GM10248 (cell line): ENCODE results near the gene BAZ1B.

Experiments used
- CTCF ChIA-PET: fragments of 300-600 bp; sonication (Branson Sonifier 250); formaldehyde crosslinking; extraction: SDS; loops from one replicate; lab custom pipeline; 2021; ENCODE audit warnings: antibody characterized with exemption; lab: Yijun Ruan, JAX
- POLR2A ChIA-PET: fragments of 350-650 bp; sonication (Branson Sonifier 250); formaldehyde crosslinking; extraction: SDS; loops from one replicate; lab custom pipeline; 2020; ENCODE audit warnings: antibody characterized with exemption; lab: Yijun Ruan, JAX
- DNase-seq: peaks from one replicate; pipeline ENCODE4 v3.0.0; 2012; ENCODE audit errors: extremely low spot score
- CTCF ChIP-seq: IDR thresholded peaks from 2 replicates; pipeline ENCODE4 v1.5.1; 2012; ENCODE audit warnings: mild to moderate bottlenecking, low read depth; ENCODE audit errors: extremely low read depth, missing control alignments, control extremely low read depth

Gene BAZ1B

GRCh38 chr7:73565675-73566340 lies 43.7 kb upstream of the BAZ1B start:
- CTCF ChIA-PET, result interaction anchor here (0.7 to 3.0 kb wide), 6 partner anchors 8 to 242 kb away, joined by 3 to 19 read pairs (median 6); partner anchors contain the start of gene TBL2
- POLR2A ChIA-PET, result interaction anchor here (0.5 to 1.4 kb wide), 4 partner anchors 8 to 13 kb away, joined by 3 to 6 read pairs (median 4); partner anchors contain the start of genes BCL7B and TBL2

DNA sequence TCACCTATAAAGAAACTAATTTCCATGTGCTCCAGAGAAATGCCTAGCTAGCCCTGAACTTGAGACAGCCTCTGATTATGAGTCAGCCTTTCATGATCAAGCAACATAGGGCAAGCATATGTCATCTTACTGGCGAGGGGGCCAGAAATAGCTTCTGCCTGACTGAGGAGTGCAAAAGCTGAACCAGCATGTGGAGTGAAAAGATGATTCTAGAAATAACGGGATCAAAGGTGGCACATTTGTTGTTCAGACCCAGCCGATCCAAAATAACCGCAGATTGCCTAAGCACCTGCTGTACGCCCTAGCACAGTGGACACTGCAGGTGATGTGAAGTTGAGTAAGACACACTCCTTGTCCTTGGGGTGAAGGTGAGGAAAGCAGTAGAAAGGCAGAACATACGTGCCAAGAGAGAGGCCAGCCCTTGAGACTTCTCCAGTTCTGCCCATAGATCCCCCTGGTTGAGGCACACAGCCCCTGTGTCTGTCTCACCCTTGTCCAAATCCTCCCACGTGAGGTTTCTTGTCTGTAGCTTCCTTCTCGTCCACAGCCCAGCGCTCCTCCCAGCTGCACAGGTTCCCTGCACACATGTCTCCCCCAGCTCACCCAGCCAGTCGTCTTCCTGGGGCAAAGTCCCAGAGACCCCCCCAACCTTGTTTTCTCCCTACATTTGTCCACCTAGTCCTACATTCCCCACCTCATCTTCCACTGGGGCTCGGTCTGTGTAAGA lies 38.2 kb upstream of the BAZ1B start:
- CTCF ChIA-PET, result interaction anchor here (0.7 to 2.9 kb wide), 8 partner anchors 9 to 175 kb away, joined by 3 to 8 read pairs (median 4); partner anchors contain the start of gene BAZ1B
- TF ChIP-seq CTCF, result no peak
- POLR2A ChIA-PET, result interaction anchor here (0.6 to 1.3 kb wide), 3 partner anchors 13 to 641 kb away, joined by 3 to 4 read pairs (median 4); no protein-coding TSS in a partner anchor
- DNase-seq, result peak; percentile 42

More at GRCh38 chr7:73565675-73566340, 43.7 kb upstream of the BAZ1B start:
- no peak for DNase-seq
- TF ChIP-seq CTCF, result no peak

- POLR2A ChIA-PET, result interaction anchor here (0.6 to 1.5 kb wide), 3 partner anchors 8 to 20 kb away, joined by 3 to 6 read pairs (median 6); partner anchors contain the start of gene TBL2
- CTCF ChIA-PET, result interaction anchor here (1.0 to 1.6 kb wide), 4 partner anchors 10 to 168 kb away, joined by 3 to 8 read pairs (median 4); no protein-coding TSS in a partner anchor
- no peak for TF ChIP-seq CTCF
- DNase-seq, result peak; percentile 96
Observed at GRCh38 chr7:73557397-73558257, 35.5 kb upstream of the BAZ1B start, which contains the start of gene BCL7B. Gene BCL7B, minus strand, starts transcription at chr7:73557690. Its CDS starts 112 bp downstream, at chr7:73557578.

DNA sequence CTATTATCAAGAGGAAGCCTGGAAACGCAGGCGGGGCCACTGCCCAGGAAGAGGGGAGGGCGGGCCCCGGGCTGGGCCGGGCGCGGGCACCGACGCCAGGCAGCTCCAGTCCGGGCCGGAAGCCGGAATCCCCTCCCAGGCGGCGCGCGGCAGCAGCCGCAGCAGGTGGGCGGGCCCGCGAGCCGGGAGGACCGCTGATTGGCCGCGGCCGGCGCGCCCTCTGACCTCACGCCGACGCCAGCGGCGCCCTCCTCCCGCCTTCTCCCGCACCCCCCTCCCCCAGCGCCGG lies 35.0 kb upstream of the BAZ1B start:
- POLR2A ChIA-PET, result interaction anchor here (0.6 to 1.5 kb wide), 3 partner anchors 8 to 21 kb away, joined by 3 to 6 read pairs (median 6); partner anchors contain the start of gene TBL2
- TF ChIP-seq CTCF, result no peak
- peak; percentile 98 for DNase-seq
- CTCF ChIA-PET, result interaction anchor here (0.8 to 1.6 kb wide), 5 partner anchors 10 to 169 kb away, joined by 3 to 4 read pairs (median 4); no protein-coding TSS in a partner anchor

DNA sequence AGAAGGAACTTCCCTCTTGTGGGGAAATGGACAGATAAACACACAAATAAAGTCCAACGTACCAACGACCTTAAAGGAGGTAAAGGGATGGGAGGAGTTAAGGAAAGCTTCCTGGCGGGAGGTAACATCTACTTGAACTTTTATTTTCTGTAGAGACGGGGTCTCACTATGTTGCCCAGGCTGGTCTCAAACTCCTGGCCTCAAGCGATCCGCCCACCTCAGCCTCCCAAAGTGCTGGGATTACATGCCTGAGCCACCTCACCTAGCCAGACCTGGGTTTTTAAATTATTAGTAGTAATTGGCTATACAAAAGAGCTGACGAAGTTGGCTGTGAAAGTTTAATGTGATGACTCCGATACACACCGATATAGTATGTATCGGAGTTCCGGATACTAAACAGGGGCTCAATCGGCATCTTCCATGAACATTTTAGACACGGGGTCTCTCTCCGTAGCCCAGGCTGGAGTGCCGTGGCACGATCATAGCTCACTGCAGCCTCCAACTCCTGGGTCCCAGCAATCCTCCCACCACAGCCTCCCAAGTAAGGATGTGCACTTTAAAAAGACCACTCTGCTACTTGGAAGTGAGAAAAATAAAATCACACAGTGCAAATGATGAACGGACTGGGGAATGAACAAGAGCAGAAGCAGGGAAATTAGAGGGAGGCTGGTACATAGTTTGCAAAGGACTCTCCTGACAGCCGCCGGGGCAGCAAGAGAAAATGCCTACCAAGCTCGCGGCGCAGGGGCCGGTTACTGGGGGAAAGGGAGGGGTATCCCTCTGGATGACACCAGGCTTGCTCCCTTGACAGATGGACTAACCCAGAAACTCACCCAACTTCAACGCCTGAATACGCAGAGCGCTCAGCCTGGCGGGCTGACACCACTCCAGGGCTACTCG lies 34.4 kb upstream of the BAZ1B start:
- DNase-seq, result no peak
- no peak for TF ChIP-seq CTCF
- CTCF ChIA-PET, result interaction anchor here (0.8 to 1.3 kb wide), 4 partner anchors 9 to 38 kb away, joined by 3 to 4 read pairs (median 4); no protein-coding TSS in a partner anchor
- POLR2A ChIA-PET, result interaction anchor here (0.6 to 1.5 kb wide), 3 partner anchors 10 to 1078 kb away, joined by 3 to 6 read pairs (median 3); partner anchors contain the start of gene TBL2
